Astrocyte (in vitro differentiated cells and primary cell): ENCODE measurements around the gene UBE2E1. TPM values are rescaled to one million over a fixed set of nuclear protein-coding genes. Genes with fewer than 3 reads are reported as not detected.

Experiments
- DNase-seq: peaks from one replicate; pipeline ENCODE4 v3.0.0-alpha.2; 2010; ENCODE audit warnings: low read depth
- FAIRE-seq: peaks from 2 replicates; lab custom pipeline; 2011; peaks lifted over from hg19 to GRCh38; lab: Jason Lieb, UNC
- H2AFZ ChIP-seq: 2 replicates; pipeline ENCODE4 v1.6.0; 2012; ENCODE audit warnings: low read depth, low read length, inconsistent platforms
- H3K27ac ChIP-seq: 2 replicates; pipeline ENCODE4 v1.5.1; 2011; ENCODE audit warnings: low read depth, low read length, inconsistent platforms
- H3K27me3 ChIP-seq: 2 replicates; pipeline ENCODE4 v1.6.0; 2011; ENCODE audit warnings: low read length, inconsistent platforms; ENCODE audit not compliant: insufficient read depth
- H3K36me3 ChIP-seq: 2 replicates; pipeline ENCODE4 v1.5.1; 2011; ENCODE audit warnings: low read length, inconsistent platforms; ENCODE audit not compliant: insufficient read depth
- H3K4me1 ChIP-seq: 2 replicates; pipeline ENCODE4 v1.5.1; 2011; ENCODE audit warnings: low read length, inconsistent platforms; ENCODE audit not compliant: insufficient read depth
- H3K4me2 ChIP-seq: 2 replicates; pipeline ENCODE4 v1.6.0; 2012; ENCODE audit warnings: low read length, inconsistent platforms
- H3K4me3 ChIP-seq: 2 replicates; pipeline ENCODE4 v1.5.1; 2011; ENCODE audit warnings: low read depth, mild to moderate bottlenecking, low read length, inconsistent platforms; ENCODE audit not compliant: insufficient read depth
- H3K79me2 ChIP-seq: 2 replicates; pipeline ENCODE4 v1.6.0; 2012; ENCODE audit warnings: mild to moderate bottlenecking, low read length, inconsistent platforms; ENCODE audit not compliant: insufficient read depth
- H3K9ac ChIP-seq: 2 replicates; pipeline ENCODE4 v1.6.0; 2012; ENCODE audit warnings: mild to moderate bottlenecking, low read length, inconsistent platforms
- H3K9me3 ChIP-seq: 2 replicates; pipeline ENCODE4 v1.5.1; 2012; ENCODE audit warnings: low read depth, mild to moderate bottlenecking, low read length, inconsistent platforms; ENCODE audit not compliant: insufficient read depth
- H4K20me1 ChIP-seq: 2 replicates; pipeline ENCODE4 v1.6.0; 2012; ENCODE audit warnings: low read length, inconsistent platforms; ENCODE audit not compliant: insufficient read depth
- H3K27ac Mint-ChIP-seq: one replicate; pipeline ENCODE4 v1.8.0; 2021; ENCODE audit warnings: mild to moderate bottlenecking, mixed read lengths; ENCODE audit not compliant: unreplicated experiment
- H3K27me3 Mint-ChIP-seq: one replicate; pipeline ENCODE4 v1.8.0; 2021; ENCODE audit warnings: low read depth, mixed read lengths; ENCODE audit not compliant: unreplicated experiment
- H3K36me3 Mint-ChIP-seq: one replicate; pipeline ENCODE4 v1.8.0; 2021; ENCODE audit warnings: low read depth, mixed read lengths; ENCODE audit not compliant: unreplicated experiment
- H3K4me1 Mint-ChIP-seq: one replicate; pipeline ENCODE4 v1.8.0; 2021; ENCODE audit warnings: low read depth, mixed read lengths; ENCODE audit not compliant: unreplicated experiment
- H3K4me3 Mint-ChIP-seq: one replicate; pipeline ENCODE4 v1.8.0; 2021; ENCODE audit warnings: mild to moderate bottlenecking, moderate library complexity, mixed read lengths; ENCODE audit not compliant: unreplicated experiment
- H3K9me3 Mint-ChIP-seq: one replicate; pipeline ENCODE4 v1.8.0; 2021; ENCODE audit warnings: mild to moderate bottlenecking, mixed read lengths; ENCODE audit not compliant: unreplicated experiment
- EZH2 ChIP-seq: IDR thresholded peaks from 2 replicates; pipeline ENCODE4 v1.6.1; 2012; ENCODE audit warnings: mild to moderate bottlenecking, low read length, inconsistent platforms; ENCODE audit not compliant: insufficient read depth
- total RNA-seq: library from RNA; stranded (reverse); gene quantifications from 2 replicates; pipeline ENCODE4 v1.2.1, GENCODE V29; 2021
- TF ChIP-seq, protein P1 (sequence below): IDR thresholded peaks from 2 replicates; pipeline ENCODE4 v1.5.1; 2011; ENCODE audit warnings: low read depth, mild to moderate bottlenecking, inconsistent platforms, low read length, moderate library complexity; ENCODE audit not compliant: insufficient read depth

UBE2E1 gene
- total RNA-seq, 1 donor from 2014 or later: 150 TPM

- DNase-seq: no peak
- no peak overlapping the region for H2AFZ ChIP-seq
Measured at GRCh38 chr3:23859012-23859743, 53.4 kb downstream of the UBE2E1 start.

DNA sequence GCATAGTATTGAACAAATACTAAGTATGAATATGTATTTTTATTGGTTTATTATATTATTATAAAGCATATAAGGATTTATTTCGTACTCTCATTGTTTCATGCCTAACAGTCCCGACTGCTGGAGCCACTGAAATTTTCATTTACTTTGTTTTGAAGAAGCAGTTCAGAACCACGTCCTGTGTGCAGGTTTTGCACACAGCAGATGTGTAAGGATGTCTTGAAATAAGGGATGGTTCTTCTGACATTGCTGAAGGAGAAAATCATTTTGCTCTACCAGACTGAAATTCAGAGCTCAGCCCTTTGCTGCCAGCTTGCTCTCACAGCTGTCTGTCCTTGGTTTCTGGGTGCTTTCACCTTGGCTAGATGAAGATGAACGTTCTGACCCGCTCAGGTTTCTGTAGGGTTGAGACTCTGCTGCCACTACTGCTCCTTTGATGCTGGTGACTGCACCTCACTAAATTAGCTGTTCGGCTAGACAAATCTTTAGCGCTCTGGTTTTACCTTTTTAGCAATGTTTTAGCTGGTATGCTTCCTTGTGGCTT is 54.2 kb downstream of the UBE2E1 start:
- no peaks in the 10 kb centered on the region for H3K27me3 Mint-ChIP-seq
- peaks cover 22% of the 10 kb centered on the region for H3K36me3 Mint-ChIP-seq
- DNase-seq (no peak), FAIRE-seq (no peak)
- Histone ChIP-seq H3K9me3 (no peaks in the 10 kb centered on the region), H3K4me2 (no peak overlapping the region), H2AFZ (no peak overlapping the region), H3K4me1 (peaks cover 18% of the 10 kb centered on the region), H3K27me3 (no peaks in the 10 kb centered on the region), H4K20me1 (peaks cover 72% of the 10 kb centered on the region), H3K9ac (no peak overlapping the region), H3K4me3 (no peak overlapping the region), H3K27ac (no peak overlapping the region), H3K79me2 (peaks cover 69% of the 10 kb centered on the region), H3K36me3 (no peaks in the 10 kb centered on the region)
- H3K9me3 Mint-ChIP-seq: peaks cover 2% of the 10 kb centered on the region
- H3K4me1 Mint-ChIP-seq: peaks cover 33% of the 10 kb centered on the region
- TF ChIP-seq, protein P1, sequence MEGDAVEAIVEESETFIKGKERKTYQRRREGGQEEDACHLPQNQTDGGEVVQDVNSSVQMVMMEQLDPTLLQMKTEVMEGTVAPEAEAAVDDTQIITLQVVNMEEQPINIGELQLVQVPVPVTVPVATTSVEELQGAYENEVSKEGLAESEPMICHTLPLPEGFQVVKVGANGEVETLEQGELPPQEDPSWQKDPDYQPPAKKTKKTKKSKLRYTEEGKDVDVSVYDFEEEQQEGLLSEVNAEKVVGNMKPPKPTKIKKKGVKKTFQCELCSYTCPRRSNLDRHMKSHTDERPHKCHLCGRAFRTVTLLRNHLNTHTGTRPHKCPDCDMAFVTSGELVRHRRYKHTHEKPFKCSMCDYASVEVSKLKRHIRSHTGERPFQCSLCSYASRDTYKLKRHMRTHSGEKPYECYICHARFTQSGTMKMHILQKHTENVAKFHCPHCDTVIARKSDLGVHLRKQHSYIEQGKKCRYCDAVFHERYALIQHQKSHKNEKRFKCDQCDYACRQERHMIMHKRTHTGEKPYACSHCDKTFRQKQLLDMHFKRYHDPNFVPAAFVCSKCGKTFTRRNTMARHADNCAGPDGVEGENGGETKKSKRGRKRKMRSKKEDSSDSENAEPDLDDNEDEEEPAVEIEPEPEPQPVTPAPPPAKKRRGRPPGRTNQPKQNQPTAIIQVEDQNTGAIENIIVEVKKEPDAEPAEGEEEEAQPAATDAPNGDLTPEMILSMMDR: no peak
- no peak for TF ChIP-seq EZH2
- H3K27ac Mint-ChIP-seq: no peak overlapping the region
- no peak overlapping the region for H3K4me3 Mint-ChIP-seq

More at GRCh38 chr3:23859012-23859743, 53.4 kb downstream of the UBE2E1 start:
- FAIRE-seq: no peak
- H3K9me3 Mint-ChIP-seq: peaks cover 2% of the 10 kb centered on the region
- no peaks in the 10 kb centered on the region for H3K27me3 ChIP-seq
- no peak overlapping the region for H3K4me3 ChIP-seq
- no peaks in the 10 kb centered on the region for H3K27me3 Mint-ChIP-seq
- no peak overlapping the region for H3K4me3 Mint-ChIP-seq
- peaks cover 18% of the 10 kb centered on the region for H3K4me1 ChIP-seq
- no peak overlapping the region for H3K27ac ChIP-seq
- H3K9ac ChIP-seq: no peak overlapping the region
- TF ChIP-seq, protein P1: no peak
- TF ChIP-seq EZH2: no peak
- peaks cover 25% of the 10 kb centered on the region for H3K4me1 Mint-ChIP-seq
- H3K9me3 ChIP-seq: no peaks in the 10 kb centered on the region
- H3K36me3 Mint-ChIP-seq: peaks cover 20% of the 10 kb centered on the region
- peaks cover 70% of the 10 kb centered on the region for H4K20me1 ChIP-seq
- H3K36me3 ChIP-seq: no peaks in the 10 kb centered on the region
- H3K27ac Mint-ChIP-seq: peak overlapping the region; percentile 48
- H3K4me2 ChIP-seq: no peak overlapping the region
- peaks cover 72% of the 10 kb centered on the region for H3K79me2 ChIP-seq

DNA sequence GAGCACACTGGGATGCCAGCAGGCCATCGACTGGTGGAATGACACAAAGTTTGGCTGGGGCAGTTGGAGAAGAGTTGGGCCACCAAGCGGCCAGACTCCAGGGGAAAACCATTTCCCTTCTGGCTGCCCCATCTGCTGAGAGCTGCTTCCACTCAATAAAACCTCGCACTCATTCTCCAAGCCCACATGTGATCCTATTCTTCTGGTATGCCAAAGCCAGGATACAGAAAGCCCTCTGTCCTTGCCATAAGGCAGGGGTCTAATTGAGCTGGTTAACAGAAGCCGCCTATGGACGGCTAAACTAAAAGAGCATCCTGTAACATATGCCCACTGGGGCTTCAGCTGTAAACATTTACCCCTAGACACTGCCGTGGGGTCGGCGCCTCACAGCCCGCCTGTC is 55.9 kb downstream of the UBE2E1 start:
- Histone ChIP-seq H3K9ac (no peak overlapping the region), H3K27me3 (no peaks in the 10 kb centered on the region), H4K20me1 (peaks cover 83% of the 10 kb centered on the region), H3K79me2 (peaks cover 69% of the 10 kb centered on the region), H3K27ac (no peak overlapping the region), H3K4me1 (peaks cover 23% of the 10 kb centered on the region), H3K4me3 (no peak overlapping the region), H3K4me2 (no peak overlapping the region), H2AFZ (no peak overlapping the region), H3K36me3 (no peaks in the 10 kb centered on the region), H3K9me3 (no peaks in the 10 kb centered on the region)
- TF ChIP-seq, protein P1: no peak
- no peak for TF ChIP-seq EZH2
- H3K4me3 Mint-ChIP-seq: no peak overlapping the region
- H3K36me3 Mint-ChIP-seq: peaks cover 21% of the 10 kb centered on the region
- peaks cover 46% of the 10 kb centered on the region for H3K4me1 Mint-ChIP-seq
- H3K27ac Mint-ChIP-seq: no peak overlapping the region
- peaks cover 2% of the 10 kb centered on the region for H3K9me3 Mint-ChIP-seq
- H3K27me3 Mint-ChIP-seq: no peaks in the 10 kb centered on the region
- DNase-seq: no peak
- no peak for FAIRE-seq
